ENCODE results near the gene ACOT13.
"Not testable (repeated sequence)": the region's sequence is repeated elsewhere in the genome, so short reads cannot be mapped to it uniquely, and the experiment has no call there.

The ACOT13 gene

GRCh38 chr6:24666641-24667377 is at the start of gene ACOT13, which contains the start of gene TDP2:
TSS of gene ACOT13 (plus strand) at chr6:24667077. CDS start at chr6:24667264, 187 bp downstream.
TSS of gene TDP2 (minus strand) at chr6:24666899. CDS start at chr6:24666862, 37 bp downstream.
- DNase-seq: peak; percentile 96

GRCh38 chr6:24619661-24620060 is 47.2 kb upstream of the ACOT13 start:
- DNase-seq: no peak

- DNase-seq: no peak
These were observed 46.2 kb upstream of the ACOT13 start for GRCh38 chr6:24620637-24621036.

- DNase-seq: no peak
These were observed 45.1 kb upstream of the ACOT13 start for GRCh38 chr6:24621626-24622289.

- DNase-seq: no peak
These were observed 35.9 kb upstream of the ACOT13 start for GRCh38 chr6:24630856-24631505.

GRCh38 chr6:24631671-24632070 is 35.2 kb upstream of the ACOT13 start:
- DNase-seq: no peak

GRCh38 chr6:24632573-24632972 is 34.3 kb upstream of the ACOT13 start:
- no peak for DNase-seq

GRCh38 chr6:24636681-24637080 is 30.2 kb upstream of the ACOT13 start:
- DNase-seq: no peak

GRCh38 chr6:24640166-24640565 is 26.7 kb upstream of the ACOT13 start:
- no peak for DNase-seq

- not testable (repeated sequence) for DNase-seq
These were observed 26.2 kb upstream of the ACOT13 start for GRCh38 chr6:24640631-24641030.

GRCh38 chr6:24642061-24642460 is 24.8 kb upstream of the ACOT13 start:
- DNase-seq: no peak

GRCh38 chr6:24643920-24644319 is 23.0 kb upstream of the ACOT13 start:
- DNase-seq: no peak

- no peak for DNase-seq
These were observed 22.5 kb upstream of the ACOT13 start for GRCh38 chr6:24644377-24644776.

- no peak for DNase-seq
These were observed 20.1 kb upstream of the ACOT13 start for GRCh38 chr6:24646771-24647170.

- DNase-seq: no peak
These were observed 18.6 kb upstream of the ACOT13 start for GRCh38 chr6:24648276-24648675.

- no peak for DNase-seq
These were observed 17.2 kb upstream of the ACOT13 start for GRCh38 chr6:24649691-24650090.

- DNase-seq: no peak
These were observed 16.5 kb upstream of the ACOT13 start for GRCh38 chr6:24650365-24650764.

GRCh38 chr6:24655215-24655614 is 11.7 kb upstream of the ACOT13 start:
- no peak for DNase-seq

GRCh38 chr6:24658573-24659560 is 8.0 kb upstream of the ACOT13 start:
- DNase-seq: no peak

- no peak for DNase-seq
These were observed 7.3 kb upstream of the ACOT13 start for GRCh38 chr6:24659561-24659960.

- DNase-seq: no peak
These were observed 6.8 kb upstream of the ACOT13 start for GRCh38 chr6:24660105-24660504.

GRCh38 chr6:24661759-24662158 is 5.1 kb upstream of the ACOT13 start:
- not testable (repeated sequence) for DNase-seq

GRCh38 chr6:24662236-24662635 is 4.6 kb upstream of the ACOT13 start:
- no peak for DNase-seq
